ENCODE results near the gene LINC00632.

- TF ChIP-seq CTCF (IDR thresholded peaks at IDR 0.05; ENCODE audit: low read depth, low read length, missing input control) = no peak
- no peak for TF ChIP-seq FOXA1 (IDR thresholded peaks at IDR 0.05)
- TF ChIP-seq YY1 (IDR thresholded peaks at IDR 0.05) = no peak
- TF ChIP-seq SP1 (IDR thresholded peaks at IDR 0.05) = no peak
- no peak for TF ChIP-seq ATF3 (IDR thresholded peaks at IDR 0.05)
- TF ChIP-seq TAF1 (conservative IDR thresholded peaks at IDR 0.05) = no peak
- no peak for TF ChIP-seq MAX (IDR thresholded peaks at IDR 0.05)
- TF ChIP-seq REST (IDR thresholded peaks at IDR 0.05) = no peak
- no peak for TF ChIP-seq FOXA2 (IDR thresholded peaks at IDR 0.05)
Observed at GRCh38 chrX:140744085-140744484, 34.5 kb downstream of the LINC00632 start.

All from liver (tissue), 3 donors.